Stimulated activated CD8-positive, alpha-beta memory T cell treated with anti-CD3 and anti-CD28 coated beads, Interleukin-4, amount 100 ng/mL, for 24 hours (primary cell): ENCODE results near the gene BACH2.
"Not testable (repeated sequence)": the region's sequence is repeated elsewhere in the genome, so short reads cannot be mapped to it uniquely, and the experiment has no call there.

ENCODE experiments used
- DNase-seq: peaks from one replicate; pipeline ENCODE4 v3.0.0-alpha.2; 2020; ENCODE audit warnings: low read depth

The BACH2 gene

GRCh38 chr6:89939144-89939543, 357.5 kb downstream of the BACH2 start:
- no peak for DNase-seq

GRCh38 chr6:89938014-89938413, 358.6 kb downstream of the BACH2 start:
- no peak for DNase-seq

- DNase-seq: no peak
Measured at GRCh38 chr6:89936177-89936576, 360.5 kb downstream of the BACH2 start.

GRCh38 chr6:89934685-89935366, 361.8 kb downstream of the BACH2 start:
- no peak for DNase-seq

- no peak for DNase-seq
Measured at GRCh38 chr6:89932245-89932802, 364.3 kb downstream of the BACH2 start.

GRCh38 chr6:89930789-89931188, 365.9 kb downstream of the BACH2 start:
- DNase-seq: no peak

- DNase-seq: no peak
Measured at GRCh38 chr6:89928604-89929003, 368.0 kb downstream of the BACH2 start.

GRCh38 chr6:89927791-89928550, 368.7 kb downstream of the BACH2 start:
- DNase-seq: no peak

GRCh38 chr6:89927264-89927663, 369.4 kb downstream of the BACH2 start:
- no peak for DNase-seq

- no peak for DNase-seq
Measured at GRCh38 chr6:89925826-89926225, 370.8 kb downstream of the BACH2 start.

GRCh38 chr6:89924231-89924630, 372.4 kb downstream of the BACH2 start:
- no peak for DNase-seq

- no peak for DNase-seq
Measured at GRCh38 chr6:89921691-89922090, 375.0 kb downstream of the BACH2 start.

GRCh38 chr6:89921197-89921596, 375.4 kb downstream of the BACH2 start:
- DNase-seq: no peak

- no peak for DNase-seq
Measured at GRCh38 chr6:89917801-89918366, 378.8 kb downstream of the BACH2 start.

GRCh38 chr6:89917216-89917615, 379.4 kb downstream of the BACH2 start:
- DNase-seq: no peak

GRCh38 chr6:89916136-89916920, 380.3 kb downstream of the BACH2 start:
- no peak for DNase-seq

GRCh38 chr6:89910902-89911240, 385.8 kb downstream of the BACH2 start:
- no peak for DNase-seq

GRCh38 chr6:89910001-89910901, 386.4 kb downstream of the BACH2 start:
- DNase-seq: not testable (repeated sequence)

- DNase-seq: no peak
Measured at GRCh38 chr6:89895276-89895874, 401.3 kb downstream of the BACH2 start.

- no peak for DNase-seq
Measured at GRCh38 chr6:89894169-89894568, 402.5 kb downstream of the BACH2 start, which contains the start of gene GJA10. Gene GJA10 (plus strand): TSS chr6:89894469. CDS start chr6:89894469, 0 bp downstream.

GRCh38 chr6:89892577-89892976, 404.1 kb downstream of the BACH2 start:
- DNase-seq: not testable (repeated sequence)
